ENCODE results near the gene TEAD1. TPM values are rescaled to one million over a fixed set of nuclear protein-coding genes. Genes with fewer than 3 reads are reported as not detected.

Gene TEAD1
- total and polyA plus RNA-seq, 10 of the 15 experiments (the other 5 are each of a cell fraction or from before 2014, with no cell fraction given) = 0.01 to 0.59 (median 0.04) TPM; not detected in 6

DNA sequence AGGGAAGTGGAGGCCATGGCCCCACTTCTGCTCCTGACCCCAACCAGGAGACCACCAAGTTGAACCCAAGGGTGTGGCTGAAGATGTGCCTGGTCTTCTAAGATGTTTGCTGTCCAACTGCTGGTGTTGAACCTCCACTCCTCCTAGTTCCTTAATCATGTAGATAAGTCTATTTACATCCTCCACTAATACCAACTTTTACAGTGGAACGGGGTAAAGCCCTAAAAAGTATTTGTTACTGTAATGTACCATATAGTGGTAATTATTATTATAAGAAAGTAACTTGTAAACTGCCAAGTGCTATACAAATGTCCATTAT lies 315.9 kb downstream of the TEAD1 start:
- POLR2A ChIA-PET = no interaction called here
- BruUV-seq (replicated peaks) = no TSS peak
- Histone ChIP-seq H3K36me3 (ENCODE audit: control insufficient read depth in 2 of 2, insufficient read depth in 2 of 2, low read length in 1 of 2) (no peaks in the 10 kb centered on the region), H3K4me3 (no peak overlapping the region), H3K27ac (ENCODE audit: control insufficient read depth, insufficient read depth) (no peak overlapping the region), H2AFZ (ENCODE audit: control insufficient read depth, low read depth, low read length) (no peak overlapping the region), H3K79me2 (ENCODE audit: control insufficient read depth, insufficient read depth, low read length) (no peaks in the 10 kb centered on the region), H3K4me1 (ENCODE audit: control insufficient read depth, insufficient read depth, low read length) (no peaks in the 10 kb centered on the region), H3K9me3 (replicated peaks; ENCODE audit: control insufficient read depth, insufficient read depth, low read length) (no peaks in the 10 kb centered on the region), H4K20me1 (ENCODE audit: control insufficient read depth, insufficient read depth) (no peaks in the 10 kb centered on the region), H3K9ac (ENCODE audit: control insufficient read depth, insufficient read depth, low read length) (no peak overlapping the region), H3K4me2 (ENCODE audit: control insufficient read depth, insufficient read depth) (no peak overlapping the region), H3K27me3 (replicated peaks in 1 of 2; ENCODE audit: control insufficient read depth in 2 of 2, insufficient read depth in 2 of 2, low read length in 1 of 2) (no peaks in the 10 kb centered on the region)
- in situ Hi-C loops (cut with MboI) = no loop called here
- 35% methylated on average over 1 of the region's 1 CpG for WGBS (ENCODE audit: insufficient coverage, insufficient replicate concordance, low lambda C conversion rate, missing lambda C conversion rate)
- DNase-seq (ENCODE audit: low read depth, low spot score) (no peak), ATAC-seq (no peak), FAIRE-seq (no peak)
- SMC1A ChIA-PET (ENCODE audit: uncharacterized antibody, unreplicated experiment) = no interaction called here
- RAD21 ChIA-PET (ENCODE audit: unreplicated experiment) = no interaction called here
- CTCF ChIA-PET = no interaction called here
- intact Hi-C loops (cut with micrococcal nuclease; ENCODE audit: unreplicated experiment) = no loop called here
- TF ChIP-seq CBFB (IDR thresholded peaks at IDR 0.05; ENCODE audit: low read depth) (no peak), ATF7 (IDR thresholded peaks at IDR 0.05; ENCODE audit: low read depth) (no peak), NRF1 (conservative IDR thresholded peaks at IDR 0.05; ENCODE audit: low read depth, low read length) (no peak), STAT3 (IDR thresholded peaks at IDR 0.05; ENCODE audit: low read depth, low read length) (no peak), NR2C2 (IDR thresholded peaks at IDR 0.05; ENCODE audit: borderline replicate concordance, control insufficient read depth, insufficient read length, low read depth) (no peak), FOXK2 (IDR thresholded peaks at IDR 0.05) (no peak)
- TF ChIP-seq, protein P1, sequence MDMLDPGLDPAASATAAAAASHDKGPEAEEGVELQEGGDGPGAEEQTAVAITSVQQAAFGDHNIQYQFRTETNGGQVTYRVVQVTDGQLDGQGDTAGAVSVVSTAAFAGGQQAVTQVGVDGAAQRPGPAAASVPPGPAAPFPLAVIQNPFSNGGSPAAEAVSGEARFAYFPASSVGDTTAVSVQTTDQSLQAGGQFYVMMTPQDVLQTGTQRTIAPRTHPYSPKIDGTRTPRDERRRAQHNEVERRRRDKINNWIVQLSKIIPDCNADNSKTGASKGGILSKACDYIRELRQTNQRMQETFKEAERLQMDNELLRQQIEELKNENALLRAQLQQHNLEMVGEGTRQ (IDR thresholded peaks at IDR 0.05; ENCODE audit: borderline replicate concordance, low read depth, low read length) = no peak

- WGBS (ENCODE audit: insufficient coverage, insufficient replicate concordance, low lambda C conversion rate, missing lambda C conversion rate) = 0% methylated on average over 1 of the region's 1 CpG
- Histone ChIP-seq H3K79me2 (ENCODE audit: control insufficient read depth, insufficient read depth, low read length) (no peaks in the 10 kb centered on the region), H4K20me1 (ENCODE audit: control insufficient read depth, insufficient read depth) (no peaks in the 10 kb centered on the region), H3K36me3 (ENCODE audit: control insufficient read depth in 2 of 2, insufficient read depth in 2 of 2, low read length in 1 of 2) (no peaks in the 10 kb centered on the region), H3K4me3 (no peak overlapping the region), H3K4me2 (ENCODE audit: control insufficient read depth, insufficient read depth) (no peak overlapping the region), H3K27ac (ENCODE audit: control insufficient read depth, insufficient read depth) (no peak overlapping the region), H3K9me3 (replicated peaks; ENCODE audit: control insufficient read depth, insufficient read depth, low read length) (no peaks in the 10 kb centered on the region), H3K4me1 (ENCODE audit: control insufficient read depth, insufficient read depth, low read length) (no peaks in the 10 kb centered on the region), H2AFZ (ENCODE audit: control insufficient read depth, low read depth, low read length) (no peak overlapping the region), H3K27me3 (replicated peaks in 1 of 2; ENCODE audit: control insufficient read depth in 2 of 2, insufficient read depth in 2 of 2, low read length in 1 of 2) (no peaks in the 10 kb centered on the region), H3K9ac (ENCODE audit: control insufficient read depth, insufficient read depth, low read length) (no peak overlapping the region)
- POLR2A ChIA-PET = no interaction called here
- no peak for DNase-seq (ENCODE audit: low read depth, low spot score)
- RAD21 ChIA-PET (ENCODE audit: unreplicated experiment) = no interaction called here
- SMC1A ChIA-PET (ENCODE audit: uncharacterized antibody, unreplicated experiment) = no interaction called here
- no TSS peak for BruUV-seq (replicated peaks)
- TF ChIP-seq SPI1 (IDR thresholded peaks at IDR 0.05; ENCODE audit: borderline replicate concordance, insufficient read depth, low read depth, low read length) (no peak), RB1 (IDR thresholded peaks at IDR 0.05; ENCODE audit: borderline replicate concordance) (no peak), KDM1A (IDR thresholded peaks at IDR 0.05; ENCODE audit: borderline replicate concordance) (no peak), DPF2 (IDR thresholded peaks at IDR 0.05) (no peak), CREM (IDR thresholded peaks at IDR 0.05; ENCODE audit: low read depth) (no peak), MTA3 (IDR thresholded peaks at IDR 0.05; ENCODE audit: borderline replicate concordance, low read length) (no peak)
- in situ Hi-C loops (cut with MboI) = no loop called here
- CTCF ChIA-PET = no interaction called here
- ATAC-seq = no peak
- FAIRE-seq = no peak
- intact Hi-C loops (cut with micrococcal nuclease; ENCODE audit: unreplicated experiment) = no loop called here
Observed at GRCh38 chr11:12991426-12991825, 317.2 kb downstream of the TEAD1 start.
